Osteocyte (in vitro differentiated cells): ENCODE measurements around the gene R3HDM1. TPM values are rescaled to one million over a fixed set of nuclear protein-coding genes. Genes with fewer than 3 reads are reported as not detected.
A peak's percentile ranks its signal among the peaks of the same experiment; 100 is the strongest.
"Not testable (repeated sequence)": the region's sequence is repeated elsewhere in the genome, so short reads cannot be mapped to it uniquely, and the experiment has no call there.

Source experiments
- DNase-seq: peaks from one replicate; pipeline ENCODE4 v3.0.0; 2021; ENCODE audit warnings: mixed read lengths; ENCODE audit not compliant: unreplicated experiment; ENCODE audit errors: extremely low spot score
- H3K27ac Mint-ChIP-seq: one replicate; pipeline ENCODE4 v1.8.0; 2021; ENCODE audit warnings: mild to moderate bottlenecking, mixed read lengths; ENCODE audit not compliant: unreplicated experiment
- H3K27me3 Mint-ChIP-seq: one replicate; pipeline ENCODE4 v1.8.0; 2021; ENCODE audit warnings: mixed read lengths; ENCODE audit not compliant: unreplicated experiment
- H3K36me3 Mint-ChIP-seq: one replicate; pipeline ENCODE4 v1.8.0; 2021; ENCODE audit warnings: mixed read lengths; ENCODE audit not compliant: unreplicated experiment
- H3K4me1 Mint-ChIP-seq: one replicate; pipeline ENCODE4 v1.8.0; 2021; ENCODE audit warnings: mixed read lengths; ENCODE audit not compliant: unreplicated experiment
- H3K4me3 Mint-ChIP-seq: one replicate; pipeline ENCODE4 v1.8.0; 2021; ENCODE audit warnings: mild to moderate bottlenecking, moderate library complexity, mixed read lengths; ENCODE audit not compliant: unreplicated experiment
- H3K9me3 Mint-ChIP-seq: one replicate; pipeline ENCODE4 v1.8.0; 2021; ENCODE audit warnings: mixed read lengths; ENCODE audit not compliant: unreplicated experiment
- CTCF ChIP-seq: fragments of 200-600 bp; sonication (generic); IDR thresholded peaks from 2 replicates; pipeline ENCODE4 v1.5.0; 2021; ENCODE audit warnings: antibody characterized with exemption, mild to moderate bottlenecking, moderate library complexity
- total RNA-seq: library from RNA; stranded (reverse); gene quantifications from 2 replicates; pipeline ENCODE4 v1.2.1, GENCODE V29; 2021

Gene R3HDM1
- total RNA-seq, 1 donor from 2014 or later, result 35.0 TPM

GRCh38 chr2:135530313-135531230 is 712 bp upstream of the R3HDM1 start, which contains the start of gene ZRANB3:
TSS of gene ZRANB3 (minus strand) at chr2:135531218.
- Mint-ChIP-seq H3K36me3 (no peaks in the 10 kb centered on the region), H3K27ac (no peak within 1 kb of the TSS), H3K27me3 (no peaks in the 10 kb centered on the region), H3K9me3 (no peaks in the 10 kb centered on the region), H3K4me3 (no peak within 1 kb of the TSS), H3K4me1 (peaks cover 26% of the 10 kb centered on the region)
- peak; percentile 96 for DNase-seq
- TF ChIP-seq CTCF, result no peak

- Mint-ChIP-seq H3K9me3 (no peaks in the 10 kb centered on the region), H3K27me3 (no peaks in the 10 kb centered on the region), H3K27ac (peak overlapping the region; percentile 81), H3K4me1 (peaks cover 26% of the 10 kb centered on the region), H3K36me3 (no peaks in the 10 kb centered on the region), H3K4me3 (no peak overlapping the region)
- DNase-seq, result no peak
- no peak for TF ChIP-seq CTCF
Observed at GRCh38 chr2:135532581-135532980, 1.3 kb downstream of the R3HDM1 start.

- DNase-seq, H3K9me3 Mint-ChIP-seq, H3K4me3 Mint-ChIP-seq, H3K27me3 Mint-ChIP-seq, H3K36me3 Mint-ChIP-seq: not testable (repeated sequence)
- Mint-ChIP-seq H3K4me1 (peaks cover 26% of the 10 kb centered on the region), H3K27ac (peak overlapping the region; percentile 81)
Observed at GRCh38 chr2:135533545-135533944, 2.3 kb downstream of the R3HDM1 start.

GRCh38 chr2:135546436-135546835 is 15.2 kb downstream of the R3HDM1 start:
- Mint-ChIP-seq H3K4me1 (no peaks in the 10 kb centered on the region), H3K36me3 (no peaks in the 10 kb centered on the region), H3K27me3 (no peaks in the 10 kb centered on the region), H3K9me3 (no peaks in the 10 kb centered on the region), H3K4me3 (no peak overlapping the region), H3K27ac (no peak overlapping the region)
- DNase-seq, result no peak
- TF ChIP-seq CTCF, result no peak

- no peak for DNase-seq
Observed at GRCh38 chr2:135547311-135547710, 16.0 kb downstream of the R3HDM1 start.

More at GRCh38 chr2:135547311-135547710, 16.0 kb downstream of the R3HDM1 start:
- no peak for TF ChIP-seq CTCF
- H3K27me3 Mint-ChIP-seq, result no peaks in the 10 kb centered on the region
- H3K4me3 Mint-ChIP-seq, result no peak overlapping the region
- H3K36me3 Mint-ChIP-seq, result no peaks in the 10 kb centered on the region
- no peaks in the 10 kb centered on the region for H3K9me3 Mint-ChIP-seq
- no peaks in the 10 kb centered on the region for H3K4me1 Mint-ChIP-seq
- H3K27ac Mint-ChIP-seq, result no peak overlapping the region
